Endothelial cell of coronary artery (primary cell): ENCODE data around the gene TAF7L. TPM values are rescaled to one million over a fixed set of nuclear protein-coding genes. Genes with fewer than 3 reads are reported as not detected.

Experiments used
- total RNA-seq: library from RNA; depleted of rRNA; stranded (reverse); fragments of >200 nt; gene quantifications from 2 replicates; pipeline ENCODE4 v1.2.3, GENCODE V29; 2014

TAF7L gene, protein sequence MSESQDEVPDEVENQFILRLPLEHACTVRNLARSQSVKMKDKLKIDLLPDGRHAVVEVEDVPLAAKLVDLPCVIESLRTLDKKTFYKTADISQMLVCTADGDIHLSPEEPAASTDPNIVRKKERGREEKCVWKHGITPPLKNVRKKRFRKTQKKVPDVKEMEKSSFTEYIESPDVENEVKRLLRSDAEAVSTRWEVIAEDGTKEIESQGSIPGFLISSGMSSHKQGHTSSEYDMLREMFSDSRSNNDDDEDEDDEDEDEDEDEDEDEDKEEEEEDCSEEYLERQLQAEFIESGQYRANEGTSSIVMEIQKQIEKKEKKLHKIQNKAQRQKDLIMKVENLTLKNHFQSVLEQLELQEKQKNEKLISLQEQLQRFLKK
- 0.09 and 0.81 TPM in 2 replicates for total RNA-seq

DNA sequence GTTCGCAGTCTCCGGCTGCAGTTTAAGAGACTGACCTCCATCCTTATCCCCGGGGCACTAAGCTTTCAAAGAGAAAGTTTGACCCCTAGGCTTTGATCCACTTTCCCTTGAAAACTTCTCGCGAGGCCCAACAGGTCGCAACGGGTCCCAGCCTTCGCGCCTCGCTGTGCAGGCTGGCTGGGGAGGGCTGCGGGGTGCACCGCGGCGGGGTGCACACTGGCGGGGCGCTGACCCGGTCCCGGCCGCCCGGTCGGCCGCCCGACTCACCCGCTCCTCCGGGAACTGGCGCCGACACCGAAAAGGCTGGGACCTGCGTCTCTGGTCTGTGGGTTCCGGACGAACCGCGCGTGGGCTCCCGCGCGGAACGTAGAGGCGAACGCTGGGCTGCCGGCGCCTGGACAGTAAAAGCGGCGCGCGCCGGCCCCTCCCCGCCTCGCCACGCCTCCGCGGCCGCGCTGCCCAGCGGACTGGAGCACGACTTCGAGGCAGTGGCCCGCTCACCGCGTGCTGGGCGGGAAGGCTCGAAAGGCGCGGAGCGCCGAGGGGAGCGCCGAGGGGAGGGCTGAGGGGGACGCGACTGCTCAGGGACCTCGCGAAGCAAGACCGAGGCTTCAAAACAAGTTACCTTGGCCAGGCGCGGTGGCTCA, at the start of gene TAF7L:
TSS of gene TAF7L (minus strand) at position 378 of the 647 bp plus-strand sequence. CDS start 3,791 bp downstream, outside the sequence.

DNA sequence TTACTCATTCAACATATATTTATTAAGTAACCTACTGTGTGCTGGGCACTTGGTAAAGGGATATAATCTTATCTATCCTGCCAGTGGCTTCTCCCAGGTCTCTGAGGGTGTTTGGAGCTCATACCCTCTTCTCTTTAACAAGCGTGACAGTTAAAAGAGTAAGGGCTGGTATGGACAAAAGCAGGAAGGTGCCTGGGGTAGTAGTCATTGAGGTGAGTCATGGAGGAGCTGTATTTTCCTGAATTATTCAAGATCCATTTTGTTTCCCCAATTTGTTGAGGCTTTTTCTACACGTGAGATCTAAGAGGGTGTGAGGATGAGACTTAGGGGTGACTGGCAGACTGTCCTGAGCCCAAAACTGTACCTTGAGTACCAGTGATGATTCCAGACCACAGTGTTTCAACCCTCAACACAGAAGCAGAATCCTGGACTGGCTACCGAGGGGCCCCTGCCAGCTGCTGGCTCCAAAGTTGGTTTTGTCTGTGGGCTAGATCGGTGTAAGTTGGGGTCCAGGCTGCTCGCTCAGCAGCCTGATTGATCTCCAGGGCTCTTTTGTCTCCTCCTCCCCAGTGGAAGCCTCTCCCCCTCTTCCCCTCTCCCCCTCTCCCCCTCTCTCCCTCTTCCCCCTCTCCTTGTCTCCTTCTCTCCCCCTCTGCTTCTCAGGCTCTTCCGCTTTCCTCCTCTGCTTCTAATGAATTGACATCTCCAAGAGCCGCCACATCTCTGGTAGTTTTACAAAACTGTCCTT, 71.8 kb downstream of the TAF7L start, which contains the start of gene DRP2:
TSS of gene DRP2 (plus strand) at position 671 of the 748 bp plus-strand sequence. CDS start 11,862 bp downstream, outside the sequence.

Other genes starting within 250 kb of the TAF7L start
- 13.4 and 20.6 TPM in 2 replicates for gene TRMT2B, start 239.2 kb downstream of the TAF7L start, total RNA-seq
- gene TMEM35A, start 212.5 kb downstream of the TAF7L start, total RNA-seq = 1.8 and 4.9 TPM in 2 replicates
- 9.5 and 18.8 TPM in 2 replicates for gene CENPI, start 193.1 kb downstream of the TAF7L start, total RNA-seq
- 0.18 and 0.47 TPM in 2 replicates for gene DRP2, start 71.5 kb downstream of the TAF7L start, total RNA-seq
- 3.9 and 4.0 TPM in 2 replicates for gene TIMM8A, start 57.4 kb upstream of the TAF7L start, total RNA-seq
- 0.09 TPM in 1 of 2 replicates, not detected in the other for gene BTK, start 94.9 kb upstream of the TAF7L start, total RNA-seq
- 769 and 978 TPM in 2 replicates for gene RPL36A, start 99.7 kb upstream of the TAF7L start, total RNA-seq
- 20.0 and 31.0 TPM in 2 replicates for gene GLA, start 116.6 kb upstream of the TAF7L start, total RNA-seq
- gene HNRNPH2, start 116.9 kb upstream of the TAF7L start, total RNA-seq = 85.3 and 96.6 TPM in 2 replicates
- gene ARMCX4, start 194.1 kb upstream of the TAF7L start, total RNA-seq = 4.5 and 5.1 TPM in 2 replicates